ENCODE results near the gene FERMT3. TPM values are rescaled to one million over a fixed set of nuclear protein-coding genes. Genes with fewer than 3 reads are reported as not detected.

The FERMT3 gene
- total and polyA plus RNA-seq, 2 of the 13 experiments (the other 11 are each of a cell fraction or from before 2014, with no cell fraction given), result 0.29 TPM; not detected in 1

DNA sequence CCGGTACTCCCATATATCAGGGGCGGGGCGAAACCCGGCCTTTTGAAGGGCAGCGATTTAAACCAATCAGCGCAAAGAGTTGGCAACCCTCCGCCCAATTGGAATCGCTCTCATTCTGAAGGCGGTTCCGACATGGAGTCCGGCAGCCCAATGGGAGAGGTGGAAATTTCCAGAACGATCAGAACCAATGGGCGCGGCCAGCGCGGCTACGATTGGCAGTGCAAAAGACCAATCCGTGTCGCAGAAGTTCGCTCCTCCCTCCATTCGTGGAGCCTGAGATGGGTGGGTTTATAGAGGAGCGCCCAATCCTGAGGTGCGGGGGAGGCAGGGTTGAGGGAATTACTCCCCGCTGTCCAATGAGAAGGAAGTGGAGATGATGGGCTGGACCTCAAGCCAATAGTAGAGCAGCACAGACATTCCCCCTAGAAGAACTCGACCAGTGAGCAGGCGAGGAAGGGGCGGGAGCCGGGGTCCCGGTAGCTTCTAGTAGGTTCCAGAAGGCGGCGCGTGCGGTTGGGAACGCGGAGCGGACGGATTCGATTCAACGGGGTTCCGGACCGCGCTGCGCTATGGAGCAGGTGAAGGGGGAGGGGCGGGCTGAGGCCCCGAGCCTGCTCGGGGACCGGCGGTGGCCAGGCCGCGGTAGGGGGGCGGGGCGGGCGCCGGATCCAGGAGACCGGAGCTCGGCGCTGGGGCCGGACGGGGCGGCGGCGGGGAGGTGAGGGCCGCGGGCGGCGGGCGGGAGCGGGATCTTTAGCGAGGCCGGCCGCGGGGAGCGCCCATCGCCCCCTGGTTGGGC, 20.6 kb upstream of the FERMT3 start, which contains the start of gene STIP1 (continued):
- no peak for TF ChIP-seq TRIM24 (CRISPR knock-in tag; IDR thresholded peaks at IDR 0.05)
- no peak for TF ChIP-seq CEBPB (IDR thresholded peaks at IDR 0.05; ENCODE audit: borderline replicate concordance, low read depth, low read length)
- peak; percentile 50 for TF ChIP-seq XRCC5 (optimal IDR thresholded peaks at IDR 0.05; ENCODE audit: low read length)
- peak; percentile 72; the same call in 1 of the 2 replicates for TF ChIP-seq ZNF557 (CRISPR knock-in tag; IDR thresholded peaks at IDR 0.05)
- TF ChIP-seq, protein P1, sequence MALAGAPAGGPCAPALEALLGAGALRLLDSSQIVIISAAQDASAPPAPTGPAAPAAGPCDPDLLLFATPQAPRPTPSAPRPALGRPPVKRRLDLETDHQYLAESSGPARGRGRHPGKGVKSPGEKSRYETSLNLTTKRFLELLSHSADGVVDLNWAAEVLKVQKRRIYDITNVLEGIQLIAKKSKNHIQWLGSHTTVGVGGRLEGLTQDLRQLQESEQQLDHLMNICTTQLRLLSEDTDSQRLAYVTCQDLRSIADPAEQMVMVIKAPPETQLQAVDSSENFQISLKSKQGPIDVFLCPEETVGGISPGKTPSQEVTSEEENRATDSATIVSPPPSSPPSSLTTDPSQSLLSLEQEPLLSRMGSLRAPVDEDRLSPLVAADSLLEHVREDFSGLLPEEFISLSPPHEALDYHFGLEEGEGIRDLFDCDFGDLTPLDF (CRISPR knock-in tag; IDR thresholded peaks at IDR 0.05), result no peak
- TF ChIP-seq ZNF274 (CRISPR knock-in tag; IDR thresholded peaks at IDR 0.05), result no peak
- TF ChIP-seq RFX1 (IDR thresholded peaks at IDR 0.05), result no peak
- no peak for TF ChIP-seq NFKBIZ (CRISPR knock-in tag; IDR thresholded peaks at IDR 0.05)
- no peak for TF ChIP-seq SAFB2 (CRISPR knock-in tag; IDR thresholded peaks at IDR 0.05; ENCODE audit: borderline replicate concordance, low read depth)
- no peak for TF ChIP-seq JARID2 (CRISPR knock-in tag; IDR thresholded peaks at IDR 0.05; ENCODE audit: insufficient replicate concordance)
- TF ChIP-seq ZNF431 (CRISPR knock-in tag; IDR thresholded peaks at IDR 0.05; ENCODE audit: borderline replicate concordance, low read depth), result no peak
- TF ChIP-seq ZNF224 (CRISPR knock-in tag; IDR thresholded peaks at IDR 0.05), result no peak
- TF ChIP-seq KLF11 (CRISPR knock-in tag; IDR thresholded peaks at IDR 0.05), result peak; percentile 67; the same call in 1 of the 2 replicates
- no peak for TF ChIP-seq MED8 (CRISPR knock-in tag; IDR thresholded peaks at IDR 0.05; ENCODE audit: insufficient replicate concordance)
- TF ChIP-seq, protein P2, sequence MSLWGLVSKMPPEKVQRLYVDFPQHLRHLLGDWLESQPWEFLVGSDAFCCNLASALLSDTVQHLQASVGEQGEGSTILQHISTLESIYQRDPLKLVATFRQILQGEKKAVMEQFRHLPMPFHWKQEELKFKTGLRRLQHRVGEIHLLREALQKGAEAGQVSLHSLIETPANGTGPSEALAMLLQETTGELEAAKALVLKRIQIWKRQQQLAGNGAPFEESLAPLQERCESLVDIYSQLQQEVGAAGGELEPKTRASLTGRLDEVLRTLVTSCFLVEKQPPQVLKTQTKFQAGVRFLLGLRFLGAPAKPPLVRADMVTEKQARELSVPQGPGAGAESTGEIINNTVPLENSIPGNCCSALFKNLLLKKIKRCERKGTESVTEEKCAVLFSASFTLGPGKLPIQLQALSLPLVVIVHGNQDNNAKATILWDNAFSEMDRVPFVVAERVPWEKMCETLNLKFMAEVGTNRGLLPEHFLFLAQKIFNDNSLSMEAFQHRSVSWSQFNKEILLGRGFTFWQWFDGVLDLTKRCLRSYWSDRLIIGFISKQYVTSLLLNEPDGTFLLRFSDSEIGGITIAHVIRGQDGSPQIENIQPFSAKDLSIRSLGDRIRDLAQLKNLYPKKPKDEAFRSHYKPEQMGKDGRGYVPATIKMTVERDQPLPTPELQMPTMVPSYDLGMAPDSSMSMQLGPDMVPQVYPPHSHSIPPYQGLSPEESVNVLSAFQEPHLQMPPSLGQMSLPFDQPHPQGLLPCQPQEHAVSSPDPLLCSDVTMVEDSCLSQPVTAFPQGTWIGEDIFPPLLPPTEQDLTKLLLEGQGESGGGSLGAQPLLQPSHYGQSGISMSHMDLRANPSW (CRISPR knock-in tag; IDR thresholded peaks at IDR 0.05; ENCODE audit: borderline replicate concordance), result no peak; the same call in 1 of the 2 replicates
- TF ChIP-seq GABPA (IDR thresholded peaks at IDR 0.05; ENCODE audit: low read depth, low read length), result peak; percentile 44; the same call in 1 of the 2 replicates
- peak; percentile 70; the same call in 1 of the 2 replicates for TF ChIP-seq GABPA (CRISPR knock-in tag; IDR thresholded peaks at IDR 0.05; ENCODE audit: low read depth)
- TF ChIP-seq, protein P3, sequence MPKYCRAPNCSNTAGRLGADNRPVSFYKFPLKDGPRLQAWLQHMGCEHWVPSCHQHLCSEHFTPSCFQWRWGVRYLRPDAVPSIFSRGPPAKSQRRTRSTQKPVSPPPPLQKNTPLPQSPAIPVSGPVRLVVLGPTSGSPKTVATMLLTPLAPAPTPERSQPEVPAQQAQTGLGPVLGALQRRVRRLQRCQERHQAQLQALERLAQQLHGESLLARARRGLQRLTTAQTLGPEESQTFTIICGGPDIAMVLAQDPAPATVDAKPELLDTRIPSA (CRISPR knock-in tag; IDR thresholded peaks at IDR 0.05; ENCODE audit: borderline replicate concordance), result no peak; the same call in 1 of the 2 replicates
- TF ChIP-seq, protein P4, sequence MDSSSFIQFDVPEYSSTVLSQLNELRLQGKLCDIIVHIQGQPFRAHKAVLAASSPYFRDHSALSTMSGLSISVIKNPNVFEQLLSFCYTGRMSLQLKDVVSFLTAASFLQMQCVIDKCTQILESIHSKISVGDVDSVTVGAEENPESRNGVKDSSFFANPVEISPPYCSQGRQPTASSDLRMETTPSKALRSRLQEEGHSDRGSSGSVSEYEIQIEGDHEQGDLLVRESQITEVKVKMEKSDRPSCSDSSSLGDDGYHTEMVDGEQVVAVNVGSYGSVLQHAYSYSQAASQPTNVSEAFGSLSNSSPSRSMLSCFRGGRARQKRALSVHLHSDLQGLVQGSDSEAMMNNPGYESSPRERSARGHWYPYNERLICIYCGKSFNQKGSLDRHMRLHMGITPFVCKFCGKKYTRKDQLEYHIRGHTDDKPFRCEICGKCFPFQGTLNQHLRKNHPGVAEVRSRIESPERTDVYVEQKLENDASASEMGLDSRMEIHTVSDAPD (CRISPR knock-in tag; IDR thresholded peaks at IDR 0.05), result no peak
- peak; percentile 56; the same call in 1 of the 2 replicates for TF ChIP-seq NCOA2 (CRISPR knock-in tag; IDR thresholded peaks at IDR 0.05)
- TF ChIP-seq, protein P5, sequence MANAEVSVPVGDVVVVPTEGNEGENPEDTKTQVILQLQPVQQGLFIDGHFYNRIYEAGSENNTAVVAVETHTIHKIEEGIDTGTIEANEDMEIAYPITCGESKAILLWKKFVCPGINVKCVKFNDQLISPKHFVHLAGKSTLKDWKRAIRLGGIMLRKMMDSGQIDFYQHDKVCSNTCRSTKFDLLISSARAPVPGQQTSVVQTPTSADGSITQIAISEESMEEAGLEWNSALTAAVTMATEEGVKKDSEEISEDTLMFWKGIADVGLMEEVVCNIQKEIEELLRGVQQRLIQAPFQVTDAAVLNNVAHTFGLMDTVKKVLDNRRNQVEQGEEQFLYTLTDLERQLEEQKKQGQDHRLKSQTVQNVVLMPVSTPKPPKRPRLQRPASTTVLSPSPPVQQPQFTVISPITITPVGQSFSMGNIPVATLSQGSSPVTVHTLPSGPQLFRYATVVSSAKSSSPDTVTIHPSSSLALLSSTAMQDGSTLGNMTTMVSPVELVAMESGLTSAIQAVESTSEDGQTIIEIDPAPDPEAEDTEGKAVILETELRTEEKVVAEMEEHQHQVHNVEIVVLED (CRISPR knock-in tag; IDR thresholded peaks at IDR 0.05; ENCODE audit: borderline replicate concordance), result no peak
- TF ChIP-seq HOXA7 (CRISPR knock-in tag; IDR thresholded peaks at IDR 0.05), result no peak
